ENCODE results near the gene GNE. TPM values are rescaled to one million over a fixed set of nuclear protein-coding genes. Genes with fewer than 3 reads are reported as not detected.

Gene GNE
- total and polyA plus RNA-seq, 9 of the 15 experiments (the other 6 are each of a cell fraction or from before 2014, with no cell fraction given): 5.1 to 18.6 (median 12.0) TPM

- no peaks in the 10 kb centered on the region for H4K20me1 ChIP-seq (replicated peaks; ENCODE audit: control insufficient read depth, insufficient read depth, low read length)
- no peak for ATAC-seq
- no peaks in the 10 kb centered on the region for H3K36me3 ChIP-seq (ENCODE audit: control insufficient read depth, insufficient read depth, low read length)
- H3K4me2 ChIP-seq (ENCODE audit: insufficient read depth, low read length): no peak overlapping the region
- intact Hi-C loops (cut with micrococcal nuclease): no loop called here
- no peak for FAIRE-seq
- POLR2A ChIA-PET: no interaction called here
- no TSS peak for BruUV-seq (replicated peaks)
- no peak overlapping the region for H3K4me3 ChIP-seq
- CTCF ChIA-PET (ENCODE audit: low intra/inter-chr PET ratio): no interaction called here
- no peaks in the 10 kb centered on the region for H3K27me3 ChIP-seq (ENCODE audit: control insufficient read depth in 2 of 2, insufficient read depth in 2 of 2, low read length in 2 of 2)
- in situ Hi-C loops (cut with MboI): no loop called here
- no peak for DNase-seq (ENCODE audit: extremely low read depth in 1 of 4, low spot score in 3 of 4)
- no peaks in the 10 kb centered on the region for H3K9me1 ChIP-seq (ENCODE audit: control insufficient read depth, insufficient read depth, low read length)
- no peaks in the 10 kb centered on the region for H3K79me2 ChIP-seq (ENCODE audit: control insufficient read depth, insufficient read depth, low read length)
- H3K4me1 ChIP-seq (replicated peaks in 1 of 2; ENCODE audit: control insufficient read depth in 2 of 2, insufficient read depth in 2 of 2, low read length in 2 of 2): no peaks in the 10 kb centered on the region; a peak in 1 of 5 replicates
- no peak overlapping the region for H3K9ac ChIP-seq (ENCODE audit: insufficient read depth in 1 of 2, low read depth in 2 of 2, low read length in 2 of 2)
- H2AFZ ChIP-seq (ENCODE audit: low read depth, low read length): no peak overlapping the region
- H3K9me3 ChIP-seq (replicated peaks; ENCODE audit: control insufficient read depth, insufficient read depth, low read depth, low read length): no peaks in the 10 kb centered on the region
- no peak overlapping the region for H3K27ac ChIP-seq (ENCODE audit: extremely low read depth, low read depth, low read length)
- 23% methylated on average over 1 of the region's 4 CpGs for WGBS (ENCODE audit: insufficient coverage, low coverage, missing lambda C conversion rate)
- TF ChIP-seq GATA2 (CRISPR knock-in tag; IDR thresholded peaks at IDR 0.05) (no peak), XRCC4 (IDR thresholded peaks at IDR 0.05; ENCODE audit: extremely low read depth, insufficient read depth, insufficient read length) (no peak), NR4A1 (CRISPR knock-in tag; IDR thresholded peaks at IDR 0.05) (no peak), NR4A1 (tag; IDR thresholded peaks at IDR 0.05) (no peak), ZNF589 (CRISPR knock-in tag; IDR thresholded peaks at IDR 0.05; ENCODE audit: low read depth) (no peak), MGA (IDR thresholded peaks at IDR 0.05) (no peak), CREM (IDR thresholded peaks at IDR 0.05; ENCODE audit: low read depth) (no peak), ETV5 (CRISPR knock-in tag; IDR thresholded peaks at IDR 0.05; ENCODE audit: low read depth) (no peak), SPI1 (IDR thresholded peaks at IDR 0.05; ENCODE audit: borderline replicate concordance, low read depth, low read length) (no peak), CREB5 (CRISPR knock-in tag; IDR thresholded peaks at IDR 0.05) (no peak)
Observed at GRCh38 chr9:36284226-36284625, 26.0 kb upstream of the GNE start.

Measured in K562 (cell line).